GM19467 (cell line): ENCODE data around the gene TMOD1.
A peak's percentile ranks its signal among the peaks of the same experiment; 100 is the strongest.
"Not testable (repeated sequence)": the region's sequence is repeated elsewhere in the genome, so short reads cannot be mapped to it uniquely, and the experiment has no call there.

ENCODE experiments used
- ATAC-seq: cut with Tn5 transposase; IDR thresholded peaks from one replicate; pipeline ENCODE4 v1.9.1; 2021; ENCODE audit warnings: mild to moderate bottlenecking, moderate library complexity; ENCODE audit not compliant: unreplicated experiment

TMOD1 gene

GRCh38 chr9:97501177-97501971 lies at the start of gene TMOD1:
Gene TMOD1, plus strand, starts transcription at chr9:97501666. Its CDS starts 22,523 bp downstream, at chr9:97524189.
- ATAC-seq: peak; percentile 45

DNA sequence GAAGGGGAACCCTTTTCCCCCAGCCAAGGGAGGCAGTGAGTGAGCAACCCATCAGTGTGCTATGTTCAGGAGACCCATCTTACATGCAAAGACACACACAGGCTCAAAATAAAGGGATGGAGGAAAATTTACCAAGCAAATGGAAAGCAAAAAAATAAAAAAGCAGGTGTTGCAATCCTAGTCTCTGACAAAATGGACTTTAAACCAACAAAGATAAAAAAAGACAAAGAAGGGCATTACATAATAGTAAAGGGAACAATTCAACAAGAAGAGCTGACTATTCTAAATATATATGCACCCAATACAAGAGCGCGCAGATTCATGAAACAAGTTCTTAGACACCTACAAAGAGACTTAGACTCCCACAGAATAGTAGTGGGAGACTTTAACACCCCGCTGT lies 47.9 kb upstream of the TMOD1 start:
- not testable (repeated sequence) for ATAC-seq

- not testable (repeated sequence) for ATAC-seq
These were observed 44.6 kb upstream of the TMOD1 start for GRCh38 chr9:97456841-97457240.

DNA sequence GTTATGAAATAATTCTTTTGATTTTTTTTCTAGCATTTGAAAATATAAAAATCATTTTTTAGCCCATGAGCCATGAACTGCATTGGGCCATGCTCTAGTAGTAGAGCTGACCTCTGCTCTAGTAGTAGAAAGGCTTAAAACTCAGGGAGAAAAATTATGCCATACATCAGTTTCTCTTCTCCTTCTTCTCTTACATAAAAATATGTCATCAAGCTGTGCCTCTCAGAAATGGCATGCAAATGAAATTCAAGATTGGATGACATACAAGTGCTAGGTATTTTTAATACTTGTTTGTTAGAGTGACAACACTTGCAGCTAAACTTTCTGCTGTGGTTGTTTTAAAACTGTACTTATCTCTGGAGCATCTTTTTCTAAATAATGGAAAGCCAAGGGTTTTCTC lies 42.1 kb upstream of the TMOD1 start:
- no peak for ATAC-seq

- no peak for ATAC-seq
These were observed 39.3 kb upstream of the TMOD1 start for GRCh38 chr9:97462159-97462558.

- ATAC-seq: no peak
These were observed 38.6 kb upstream of the TMOD1 start for GRCh38 chr9:97462914-97463313.

GRCh38 chr9:97468658-97469448 lies 32.6 kb upstream of the TMOD1 start:
- ATAC-seq: no peak

GRCh38 chr9:97470076-97470475 lies 31.4 kb upstream of the TMOD1 start:
- no peak for ATAC-seq

- ATAC-seq: no peak
These were observed 27.7 kb upstream of the TMOD1 start for GRCh38 chr9:97473717-97474116.

DNA sequence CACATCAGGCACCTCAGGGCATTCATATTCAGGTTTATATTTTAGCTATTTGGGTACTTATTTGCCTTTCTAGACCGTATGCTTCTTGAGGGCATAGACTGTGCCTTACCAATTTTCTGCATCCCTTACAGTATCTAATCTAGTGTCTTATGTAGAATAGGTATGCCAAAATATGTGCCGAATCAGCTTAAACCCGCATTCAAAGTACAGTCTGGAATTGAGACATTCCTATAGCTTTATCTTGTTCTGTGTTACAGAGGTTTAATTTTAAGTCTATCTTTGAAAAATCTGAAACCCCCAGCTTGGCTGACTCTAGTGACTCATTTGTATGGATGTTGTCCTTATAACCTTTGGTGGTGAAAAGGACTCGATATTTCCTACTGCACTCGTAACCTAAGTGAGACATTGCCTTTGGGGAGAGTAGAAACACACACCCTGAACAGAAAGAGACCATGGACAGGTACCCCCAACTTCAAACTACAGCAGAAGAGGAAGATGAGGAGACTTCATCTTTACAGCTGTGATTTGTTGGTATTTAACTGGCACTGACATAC lies 27.0 kb upstream of the TMOD1 start:
- ATAC-seq: no peak

- ATAC-seq: no peak
These were observed 26.4 kb upstream of the TMOD1 start for GRCh38 chr9:97475059-97475458.

DNA sequence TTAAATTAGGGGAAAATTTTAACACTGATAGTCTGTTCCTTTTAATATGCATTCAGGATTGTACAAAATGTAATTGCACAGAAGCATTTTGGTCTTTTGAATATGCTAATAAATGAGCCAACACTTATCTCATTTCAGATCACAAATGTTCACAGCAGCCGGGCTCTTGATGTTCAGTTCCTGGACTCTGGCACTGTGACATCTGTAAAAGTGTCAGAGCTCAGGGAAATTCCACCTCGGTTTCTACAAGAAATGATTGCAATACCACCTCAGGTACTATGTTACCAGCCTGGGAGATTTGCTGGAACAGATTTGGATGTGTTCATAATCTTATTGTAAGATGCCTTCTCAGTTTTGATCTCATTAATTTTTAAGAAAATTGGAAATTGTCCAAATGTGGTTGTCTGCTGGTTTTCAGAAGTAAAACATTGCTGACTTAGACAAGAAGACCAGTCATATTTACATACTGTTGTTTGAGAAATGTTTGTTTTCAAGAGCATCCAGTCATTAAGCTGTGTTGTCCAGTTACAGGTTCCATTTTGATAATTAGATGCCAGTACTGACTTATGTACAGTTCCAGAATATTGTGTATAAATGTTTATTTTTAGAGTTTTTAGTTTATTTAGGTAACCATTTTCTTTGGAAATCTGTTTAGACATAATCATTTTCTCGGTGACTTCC lies 23.0 kb upstream of the TMOD1 start:
- no peak for ATAC-seq

DNA sequence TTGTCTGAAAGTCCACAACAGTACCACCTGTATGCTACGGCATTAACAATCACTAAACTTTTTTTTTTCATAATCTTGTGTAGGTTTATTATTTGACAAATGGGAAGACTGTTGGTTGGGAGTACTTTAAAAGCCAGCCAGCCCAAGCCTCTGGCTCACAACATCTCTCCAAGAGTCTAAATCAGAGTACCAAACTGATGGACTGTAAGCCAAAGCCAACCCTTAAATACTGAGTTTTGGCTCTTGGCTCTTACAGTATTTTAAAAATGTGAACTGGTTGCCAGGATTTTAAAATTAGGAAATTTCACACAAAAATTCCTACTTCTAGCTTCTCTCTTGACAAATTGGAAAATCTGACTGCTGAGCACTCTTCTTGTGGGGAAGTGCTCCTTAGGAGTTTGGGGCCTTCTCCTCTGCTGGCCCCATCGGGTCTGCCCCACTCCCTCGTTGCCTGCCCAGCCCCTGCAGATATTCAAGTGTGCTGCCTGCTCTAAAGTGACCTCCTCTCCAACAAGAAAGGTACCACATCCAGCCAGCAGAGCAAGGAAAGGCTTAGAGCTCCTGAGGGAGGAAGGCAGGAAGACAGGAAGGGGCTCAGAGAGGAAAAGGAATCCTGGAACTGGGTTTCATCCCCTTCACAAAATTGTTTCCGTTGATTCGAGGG lies 21.8 kb upstream of the TMOD1 start:
- no peak for ATAC-seq

GRCh38 chr9:97480174-97480573 lies 21.3 kb upstream of the TMOD1 start:
- ATAC-seq: no peak

GRCh38 chr9:97480749-97481148 lies 20.7 kb upstream of the TMOD1 start:
- ATAC-seq: no peak

- no peak for ATAC-seq
These were observed 17.3 kb upstream of the TMOD1 start for GRCh38 chr9:97484134-97484533.

DNA sequence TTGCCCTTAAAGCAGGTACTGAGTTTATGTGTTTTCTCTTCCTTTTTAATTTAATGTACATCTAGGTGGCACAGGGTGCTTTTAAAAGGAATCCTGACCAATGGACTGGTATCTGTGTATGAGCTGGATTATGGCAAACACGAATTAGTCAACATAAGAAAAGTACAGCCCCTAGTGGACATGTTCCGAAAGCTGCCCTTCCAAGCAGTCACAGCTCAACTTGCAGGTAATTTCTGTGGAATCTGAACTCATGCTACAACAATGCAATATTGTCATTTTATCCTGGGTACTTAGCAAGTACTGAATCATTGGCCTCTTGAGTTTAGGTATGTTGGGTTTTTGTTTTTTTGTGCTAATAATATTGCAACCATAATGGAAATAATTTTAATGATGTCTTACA lies 14.4 kb upstream of the TMOD1 start:
- no peak for ATAC-seq

GRCh38 chr9:97487861-97488260 lies 13.6 kb upstream of the TMOD1 start:
- ATAC-seq: no peak

- no peak for ATAC-seq
These were observed 10.1 kb upstream of the TMOD1 start for GRCh38 chr9:97491216-97491999.
